HG03565 (cell line): ENCODE results near the gene AMBRA1.
A peak's percentile ranks its signal among the peaks of the same experiment; 100 is the strongest.

Experiments
- ATAC-seq: cut with Tn5 transposase; IDR thresholded peaks from one replicate; pipeline ENCODE4 v1.9.1; 2021; ENCODE audit warnings: mild to moderate bottlenecking, moderate library complexity; ENCODE audit not compliant: unreplicated experiment

AMBRA1 gene, protein sequence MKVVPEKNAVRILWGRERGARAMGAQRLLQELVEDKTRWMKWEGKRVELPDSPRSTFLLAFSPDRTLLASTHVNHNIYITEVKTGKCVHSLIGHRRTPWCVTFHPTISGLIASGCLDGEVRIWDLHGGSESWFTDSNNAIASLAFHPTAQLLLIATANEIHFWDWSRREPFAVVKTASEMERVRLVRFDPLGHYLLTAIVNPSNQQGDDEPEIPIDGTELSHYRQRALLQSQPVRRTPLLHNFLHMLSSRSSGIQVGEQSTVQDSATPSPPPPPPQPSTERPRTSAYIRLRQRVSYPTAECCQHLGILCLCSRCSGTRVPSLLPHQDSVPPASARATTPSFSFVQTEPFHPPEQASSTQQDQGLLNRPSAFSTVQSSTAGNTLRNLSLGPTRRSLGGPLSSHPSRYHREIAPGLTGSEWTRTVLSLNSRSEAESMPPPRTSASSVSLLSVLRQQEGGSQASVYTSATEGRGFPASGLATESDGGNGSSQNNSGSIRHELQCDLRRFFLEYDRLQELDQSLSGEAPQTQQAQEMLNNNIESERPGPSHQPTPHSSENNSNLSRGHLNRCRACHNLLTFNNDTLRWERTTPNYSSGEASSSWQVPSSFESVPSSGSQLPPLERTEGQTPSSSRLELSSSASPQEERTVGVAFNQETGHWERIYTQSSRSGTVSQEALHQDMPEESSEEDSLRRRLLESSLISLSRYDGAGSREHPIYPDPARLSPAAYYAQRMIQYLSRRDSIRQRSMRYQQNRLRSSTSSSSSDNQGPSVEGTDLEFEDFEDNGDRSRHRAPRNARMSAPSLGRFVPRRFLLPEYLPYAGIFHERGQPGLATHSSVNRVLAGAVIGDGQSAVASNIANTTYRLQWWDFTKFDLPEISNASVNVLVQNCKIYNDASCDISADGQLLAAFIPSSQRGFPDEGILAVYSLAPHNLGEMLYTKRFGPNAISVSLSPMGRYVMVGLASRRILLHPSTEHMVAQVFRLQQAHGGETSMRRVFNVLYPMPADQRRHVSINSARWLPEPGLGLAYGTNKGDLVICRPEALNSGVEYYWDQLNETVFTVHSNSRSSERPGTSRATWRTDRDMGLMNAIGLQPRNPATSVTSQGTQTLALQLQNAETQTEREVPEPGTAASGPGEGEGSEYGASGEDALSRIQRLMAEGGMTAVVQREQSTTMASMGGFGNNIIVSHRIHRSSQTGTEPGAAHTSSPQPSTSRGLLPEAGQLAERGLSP (N-terminal part only)

DNA sequence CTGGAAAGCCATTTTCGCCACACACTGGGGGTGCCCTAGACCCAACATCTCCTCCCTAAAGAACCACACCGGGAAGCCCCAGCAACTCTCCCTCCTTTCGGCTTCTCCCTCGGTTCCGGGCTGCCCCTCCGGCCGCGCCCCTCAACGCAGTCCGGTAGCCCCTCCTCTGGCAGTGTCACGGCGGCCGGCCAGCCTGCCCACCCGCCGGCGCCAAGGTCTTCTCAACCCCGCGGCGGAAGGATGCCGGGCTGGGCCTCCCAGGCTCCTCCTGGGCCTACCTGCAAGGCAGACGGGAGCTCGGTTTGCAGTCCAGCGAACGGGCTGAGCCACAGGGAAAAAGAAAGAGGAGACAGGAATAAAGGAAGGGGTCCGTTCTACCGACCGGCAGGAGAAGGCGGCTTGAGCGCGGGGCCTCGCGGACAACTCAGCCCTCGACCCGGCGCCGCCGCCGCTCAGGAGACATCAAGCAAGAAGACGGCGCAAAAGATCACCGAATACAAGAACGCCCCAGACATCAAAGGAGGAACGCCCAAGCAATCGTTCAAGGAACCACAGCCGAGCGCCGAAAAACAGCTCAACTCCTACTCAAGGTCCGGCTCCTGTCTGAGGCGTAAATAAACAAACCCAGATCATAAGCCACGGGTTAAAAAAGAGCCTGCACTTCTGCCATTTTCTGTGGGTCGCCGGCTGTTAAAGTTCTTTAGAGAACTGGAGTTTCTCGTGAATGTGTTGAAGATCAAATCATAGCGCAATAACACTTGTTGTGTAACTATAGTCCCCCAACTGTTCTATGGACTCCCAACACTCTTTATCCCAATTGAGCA, at the start of gene AMBRA1:
TSS of gene AMBRA1 (minus strand) at position 474 of the 824 bp plus-strand sequence. CDS start 45,643 bp downstream, outside the sequence.
- peak; percentile 67 for ATAC-seq

DNA sequence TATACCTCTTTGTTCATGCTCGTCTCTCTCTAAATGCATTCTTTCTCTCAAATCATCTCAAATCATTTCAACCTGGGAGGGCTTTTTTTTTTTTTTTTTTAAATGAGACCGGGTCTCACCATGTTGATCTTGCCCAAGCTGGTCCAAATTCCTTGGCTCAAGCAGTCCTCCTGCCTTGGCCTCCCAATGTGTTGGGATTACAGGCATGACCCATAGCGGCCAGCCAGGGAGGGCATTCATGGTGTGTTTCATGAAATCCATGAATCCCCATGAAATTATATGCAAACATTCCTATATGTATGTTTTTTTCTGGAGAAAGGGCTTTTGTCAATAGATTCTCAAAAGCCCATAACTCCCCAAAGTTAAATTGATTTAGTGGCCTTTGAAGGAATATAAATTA, 49.7 kb upstream of the AMBRA1 start:
- no peak for ATAC-seq

DNA sequence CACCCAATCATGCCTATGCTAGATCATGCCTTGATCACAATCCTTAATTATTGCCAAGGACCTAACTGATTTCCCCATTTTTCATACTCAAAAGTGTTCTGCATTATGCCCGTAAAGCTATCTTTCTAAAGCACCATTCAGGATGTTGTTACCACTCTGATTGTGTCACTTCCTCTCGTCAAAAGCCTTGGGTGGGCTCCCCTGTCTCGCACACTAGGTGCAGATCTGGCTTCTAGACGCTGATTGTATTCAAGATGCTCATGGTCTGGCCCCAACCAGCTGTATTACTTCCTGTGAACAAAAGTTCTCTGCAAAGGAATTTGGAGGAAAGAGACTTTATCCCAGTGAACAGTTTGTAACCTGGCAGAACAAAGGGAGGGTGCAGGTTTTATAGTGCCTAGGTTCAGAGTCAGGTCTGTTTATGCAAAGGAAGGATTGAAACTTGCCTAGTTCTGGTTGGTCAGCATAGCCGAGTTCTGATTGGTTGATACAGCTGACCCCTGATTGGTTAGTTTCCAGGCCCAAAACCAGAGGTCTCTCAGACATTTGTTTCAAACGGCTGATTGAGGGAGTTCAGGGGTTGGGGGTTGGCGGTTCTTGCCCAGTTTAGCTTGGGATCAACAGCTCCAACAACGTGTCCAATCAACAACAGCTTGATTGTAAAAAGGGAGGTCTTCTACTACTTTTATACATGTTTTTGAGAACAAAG, 49.0 kb upstream of the AMBRA1 start:
- no peak for ATAC-seq

DNA sequence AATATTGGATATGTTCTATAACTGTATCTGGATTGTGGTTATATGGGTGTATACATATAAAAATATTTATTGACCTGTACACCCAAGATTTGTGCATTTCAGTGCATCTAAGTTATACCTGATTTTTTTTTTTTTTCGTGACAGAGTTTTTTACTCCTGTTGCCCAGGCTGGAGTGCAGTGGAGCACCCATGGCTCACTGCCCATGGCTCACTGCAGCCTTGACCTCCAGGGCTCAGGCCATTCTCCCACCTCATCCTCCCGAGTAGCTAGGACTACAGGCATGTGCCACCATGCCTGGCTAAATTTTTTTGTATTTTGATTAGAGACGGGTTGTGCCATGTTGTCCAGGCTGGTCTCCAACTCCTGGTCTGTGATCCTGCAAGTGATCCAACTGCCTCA, 47.8 kb upstream of the AMBRA1 start:
- ATAC-seq, result no peak

DNA sequence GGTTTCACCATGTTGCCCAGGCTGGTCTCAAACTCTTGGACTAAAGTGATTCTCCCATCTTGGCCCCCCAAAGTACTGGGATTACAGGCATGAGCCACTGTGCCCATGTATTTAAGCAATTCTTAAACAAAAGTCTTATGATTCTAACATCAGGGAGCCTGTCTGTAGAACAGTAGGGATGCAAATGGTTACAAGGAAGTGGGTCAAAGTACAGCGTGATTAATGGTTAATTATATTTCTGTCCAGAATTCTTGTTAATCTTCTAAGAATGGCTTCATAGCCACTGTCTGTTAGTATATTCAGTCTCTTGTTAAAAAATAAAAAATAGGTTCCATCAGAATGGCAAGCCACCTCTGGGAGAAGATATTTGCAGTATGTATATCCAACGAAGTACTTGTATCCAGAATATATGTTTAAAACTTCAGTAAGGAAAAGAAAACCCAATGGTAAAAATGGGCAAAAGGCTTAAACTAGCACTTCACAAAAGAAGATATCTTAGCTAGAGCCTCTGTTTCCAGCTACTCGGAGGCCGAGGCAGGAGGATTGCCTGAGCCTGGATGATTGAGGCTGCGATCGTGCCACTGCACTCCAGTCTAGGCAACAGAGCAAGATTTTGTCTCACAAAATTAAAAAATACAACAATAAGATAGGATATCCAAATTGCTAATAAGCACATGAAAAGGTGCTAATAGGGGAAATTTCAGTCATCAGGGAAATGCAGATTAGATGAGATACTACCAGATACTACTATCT, 46.4 kb upstream of the AMBRA1 start:
- no peak for ATAC-seq

DNA sequence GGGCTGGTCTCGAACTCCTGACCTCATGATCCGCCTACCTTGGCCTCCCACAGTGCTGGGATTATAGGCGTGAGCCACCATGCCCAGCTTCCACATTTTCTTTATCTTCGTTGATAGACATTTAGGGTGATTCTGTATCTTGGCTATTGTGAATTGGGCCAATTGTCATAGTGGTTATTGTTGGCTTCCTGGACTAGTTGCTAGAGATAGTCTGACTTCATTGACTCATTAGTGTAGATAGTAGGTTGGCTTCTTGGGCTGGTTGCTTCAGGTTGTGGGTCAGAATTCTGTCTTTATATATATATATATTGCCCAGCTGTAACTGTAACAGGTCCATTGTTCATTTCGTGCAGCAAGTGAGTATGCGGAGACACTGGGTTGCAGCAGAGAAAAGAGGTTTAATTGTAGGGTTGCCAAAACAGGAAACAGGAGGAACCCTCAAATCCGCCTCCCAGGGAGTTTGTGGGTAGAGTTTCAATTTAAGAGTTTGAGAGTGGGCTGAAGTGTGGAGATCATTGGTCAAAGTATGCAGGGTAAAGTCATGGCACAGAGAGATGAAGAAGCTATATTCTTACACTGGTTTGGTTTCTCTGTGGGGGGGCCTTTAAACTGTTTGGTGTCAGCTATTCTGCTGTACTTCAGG, 45.5 kb upstream of the AMBRA1 start:
- no peak for ATAC-seq

DNA sequence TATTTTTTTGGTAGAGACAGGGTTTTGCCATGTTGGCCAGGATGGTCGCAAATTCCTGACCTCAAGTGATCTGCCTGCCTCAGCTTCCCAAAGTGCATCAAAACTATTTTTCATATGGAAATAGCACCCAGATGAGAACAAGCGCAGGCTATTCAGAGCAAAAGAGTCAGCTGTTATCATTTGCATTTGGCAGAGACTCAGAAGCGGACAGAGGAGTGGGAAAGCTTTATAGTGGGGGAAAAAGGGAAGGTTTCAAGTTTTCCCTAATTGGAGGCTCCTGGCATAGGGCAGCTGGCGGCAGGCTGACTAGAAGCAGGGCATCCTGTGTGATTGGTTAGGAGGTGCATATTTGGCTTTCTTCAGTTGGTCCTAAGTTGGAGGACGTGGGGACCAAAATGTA, 43.7 kb upstream of the AMBRA1 start:
- ATAC-seq, result no peak

DNA sequence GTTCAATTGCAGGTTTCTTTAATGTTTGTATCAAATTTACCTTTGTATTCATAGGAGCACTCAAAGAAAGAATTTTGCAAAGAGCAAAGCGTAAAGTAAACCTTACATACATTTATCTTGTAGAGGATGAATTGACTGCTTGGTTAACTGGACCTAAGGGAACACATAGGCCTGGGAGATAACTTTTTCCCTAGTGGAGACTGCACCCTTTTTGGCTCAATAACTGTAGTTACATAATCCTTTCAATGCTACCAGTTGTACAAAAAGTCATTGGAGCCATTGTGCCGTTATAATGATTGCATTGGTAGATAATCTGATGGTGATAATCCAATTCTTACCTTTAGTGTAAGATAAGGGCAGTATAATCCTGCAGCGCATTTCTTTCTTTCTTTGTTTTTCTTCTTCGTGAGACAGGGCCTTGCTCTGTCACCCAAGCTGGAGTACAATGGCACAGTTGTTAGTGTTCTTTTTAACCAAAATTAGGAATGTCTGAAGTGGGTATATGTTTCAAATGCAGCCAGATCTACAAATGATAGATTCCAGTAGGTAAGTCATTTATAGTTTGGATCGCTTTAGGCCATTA, 41.8 kb upstream of the AMBRA1 start:
- ATAC-seq, result no peak

DNA sequence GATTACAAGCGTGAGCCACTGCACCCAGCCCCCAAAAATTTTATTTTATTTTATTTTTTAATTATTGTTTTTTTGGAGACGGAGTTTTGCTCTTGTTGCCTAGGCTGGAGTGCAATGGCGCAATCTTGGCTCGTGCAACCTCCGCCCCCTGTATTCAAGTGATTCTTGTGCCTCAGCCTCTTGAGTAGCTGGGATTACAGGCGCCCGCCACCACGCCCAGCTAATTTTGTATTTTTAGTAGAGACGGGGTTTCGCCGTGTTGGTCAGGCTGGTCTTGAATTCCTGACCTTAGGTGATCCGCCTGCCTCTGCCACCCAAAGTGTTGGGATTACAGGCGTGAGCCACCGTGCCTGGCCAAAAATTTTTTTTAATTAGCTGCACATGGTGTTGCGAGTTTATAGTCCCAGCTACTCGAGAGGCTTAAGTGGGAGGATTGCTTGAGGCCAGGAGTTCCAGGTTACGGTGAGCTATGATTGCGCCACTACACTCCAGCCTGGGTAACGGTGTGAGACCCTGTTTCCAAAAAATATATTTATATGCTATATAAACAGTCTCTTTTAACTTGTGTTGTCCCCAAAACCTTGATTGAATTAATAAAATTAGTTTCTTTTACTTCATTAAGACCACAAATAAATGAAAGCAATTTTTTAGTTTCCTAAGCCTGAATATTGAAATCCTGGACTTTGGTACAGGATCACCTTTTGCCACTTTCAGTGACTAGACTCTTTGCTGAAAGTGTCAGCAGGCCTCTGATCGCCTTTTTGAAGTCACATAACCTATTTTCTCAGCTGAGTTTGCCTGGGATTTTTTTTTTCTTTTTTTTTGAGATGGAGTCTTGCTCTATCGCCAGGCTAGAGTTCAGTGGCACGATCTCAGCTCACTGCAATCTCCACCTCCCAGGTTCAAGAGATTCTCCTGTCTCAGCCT, 39.7 kb upstream of the AMBRA1 start:
- no peak for ATAC-seq

DNA sequence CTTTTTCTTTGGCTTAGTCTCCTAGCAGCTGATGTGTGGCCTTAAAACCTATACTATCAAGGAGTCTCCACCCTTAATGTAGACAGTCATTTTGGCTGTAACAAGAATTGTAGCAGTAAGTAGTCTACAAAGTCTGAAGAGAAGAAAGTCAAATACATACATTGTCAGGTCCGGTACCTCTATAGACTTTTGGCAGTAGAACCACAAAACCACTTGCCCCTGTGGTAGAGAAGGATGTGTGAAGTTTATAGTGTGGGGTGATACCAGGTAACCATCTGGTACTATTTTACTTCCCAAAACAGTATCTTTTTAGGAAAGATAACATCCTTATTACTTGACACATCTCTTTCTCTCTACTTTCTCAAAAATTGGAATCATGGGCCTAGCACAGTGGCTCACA, 38.7 kb upstream of the AMBRA1 start:
- ATAC-seq, result no peak

DNA sequence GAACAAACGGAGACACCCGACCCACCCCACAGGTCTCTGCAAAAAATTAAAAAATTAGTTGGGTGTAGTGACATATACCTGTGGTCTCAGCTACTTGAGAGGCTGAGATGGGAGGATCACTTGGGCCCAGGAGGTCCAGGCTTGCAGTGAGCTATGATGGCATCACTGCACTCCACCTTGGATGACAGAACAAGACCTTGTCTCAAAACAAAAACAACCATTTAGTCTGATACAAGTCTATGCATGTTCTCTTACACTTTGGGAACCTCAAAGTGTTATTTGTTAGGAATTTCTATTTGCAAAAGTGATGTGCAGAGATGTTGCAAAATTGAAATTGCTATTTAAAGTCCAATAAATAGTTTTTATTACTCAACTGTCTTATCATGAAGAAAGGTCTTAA, 37.9 kb upstream of the AMBRA1 start:
- ATAC-seq, result no peak

DNA sequence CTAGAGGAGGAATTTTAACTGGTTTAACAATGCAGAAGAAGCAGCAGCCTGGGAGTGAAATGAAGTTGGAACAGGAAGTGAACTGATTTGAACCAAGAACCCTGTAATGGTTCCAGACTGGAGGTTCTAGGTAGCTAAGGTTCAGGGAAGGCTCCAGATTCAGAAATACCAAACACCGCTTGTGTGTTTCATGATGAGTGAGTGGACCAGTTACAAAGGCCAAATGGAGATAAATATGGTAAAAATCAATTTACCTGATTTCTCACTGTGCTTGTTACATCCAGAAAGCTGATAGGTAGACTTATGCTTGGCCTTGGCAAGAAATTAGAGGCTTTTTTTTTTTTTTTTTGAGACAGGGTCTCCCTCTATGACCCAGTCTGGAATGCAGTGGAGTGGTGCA, 36.4 kb upstream of the AMBRA1 start:
- ATAC-seq, result no peak

DNA sequence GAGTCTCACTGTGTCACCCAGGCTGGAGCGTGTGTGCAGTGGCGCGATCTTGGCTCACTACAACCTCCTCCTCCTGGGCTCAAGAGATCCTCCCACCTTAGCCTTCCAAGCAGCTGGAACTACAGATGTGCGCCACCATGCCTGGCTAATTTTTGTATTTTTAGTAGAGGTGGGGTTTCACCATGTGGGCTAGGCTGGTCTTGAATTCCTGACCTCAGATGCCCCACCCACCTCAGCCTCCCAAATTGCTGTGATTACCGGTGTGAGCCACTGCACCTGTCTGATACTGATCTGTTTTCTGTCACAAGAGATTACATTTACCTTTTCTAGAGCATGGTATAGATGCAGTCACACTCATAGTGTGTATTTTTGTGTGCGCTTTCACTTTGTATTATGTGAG, 35.1 kb upstream of the AMBRA1 start:
- ATAC-seq, result no peak

DNA sequence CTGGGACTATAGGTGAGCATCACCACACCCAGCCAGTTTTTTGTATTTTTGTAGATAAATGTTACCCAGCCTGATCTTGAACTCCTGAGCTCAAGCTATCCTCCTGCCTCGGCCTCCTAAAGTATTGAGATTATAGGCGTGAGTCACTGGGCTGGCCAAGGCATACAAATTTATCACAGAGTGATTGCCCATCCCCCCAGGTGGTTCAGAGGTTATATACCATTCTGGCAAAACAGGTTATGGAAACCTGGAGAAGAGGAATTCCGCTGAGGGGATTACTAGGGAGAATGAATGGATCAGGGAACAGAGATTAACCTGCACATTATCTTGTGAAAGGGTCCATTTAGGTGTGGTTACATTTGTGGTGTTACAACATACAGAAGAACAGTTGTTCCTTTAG, 31.6 kb upstream of the AMBRA1 start:
- ATAC-seq, result no peak

DNA sequence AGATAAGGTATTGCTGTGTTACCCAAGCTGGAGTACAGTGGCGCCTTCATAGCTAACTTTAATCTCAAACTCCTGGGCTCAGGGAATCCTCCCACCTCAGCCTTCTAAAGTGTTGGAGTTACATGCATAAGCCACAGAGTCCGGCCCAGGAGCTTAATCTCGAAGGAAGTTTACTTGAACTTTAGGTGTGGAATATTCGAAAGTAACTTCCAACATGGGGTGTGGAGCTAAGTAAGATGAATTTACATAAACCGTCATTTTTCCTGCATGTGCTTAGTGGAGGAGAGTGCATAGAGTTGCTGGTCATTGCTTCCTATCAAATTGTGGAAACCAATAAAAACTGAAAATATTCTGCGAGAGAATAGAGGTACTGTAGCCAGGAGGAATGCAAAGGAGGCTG, 25.0 kb upstream of the AMBRA1 start:
- ATAC-seq, result no peak

DNA sequence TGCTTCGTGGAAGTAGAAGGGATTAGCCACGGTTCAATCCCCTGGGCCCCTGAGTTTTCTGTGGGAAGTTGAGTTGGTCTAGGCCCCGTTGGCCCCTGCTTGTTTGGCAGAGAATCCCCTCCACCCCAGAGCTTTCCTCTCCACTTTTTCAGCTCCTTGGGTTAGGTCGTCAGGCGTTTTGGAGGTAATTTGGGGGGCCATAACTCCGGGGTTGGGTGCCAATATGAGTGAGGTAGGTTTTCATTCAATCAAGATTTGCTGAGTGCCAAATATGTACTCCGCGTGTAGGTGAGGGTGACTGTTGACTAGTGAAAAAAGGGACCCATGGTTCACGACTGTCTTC, 24.1 kb upstream of the AMBRA1 start:
- ATAC-seq, result no peak
